HG02981 (cell line): ENCODE results near the gene FGGY.

Experiments used
- ATAC-seq: cut with Tn5 transposase; IDR thresholded peaks from one replicate; pipeline ENCODE4 v1.9.1; 2021; ENCODE audit warnings: mild to moderate bottlenecking, moderate library complexity; ENCODE audit not compliant: unreplicated experiment

FGGY gene

DNA sequence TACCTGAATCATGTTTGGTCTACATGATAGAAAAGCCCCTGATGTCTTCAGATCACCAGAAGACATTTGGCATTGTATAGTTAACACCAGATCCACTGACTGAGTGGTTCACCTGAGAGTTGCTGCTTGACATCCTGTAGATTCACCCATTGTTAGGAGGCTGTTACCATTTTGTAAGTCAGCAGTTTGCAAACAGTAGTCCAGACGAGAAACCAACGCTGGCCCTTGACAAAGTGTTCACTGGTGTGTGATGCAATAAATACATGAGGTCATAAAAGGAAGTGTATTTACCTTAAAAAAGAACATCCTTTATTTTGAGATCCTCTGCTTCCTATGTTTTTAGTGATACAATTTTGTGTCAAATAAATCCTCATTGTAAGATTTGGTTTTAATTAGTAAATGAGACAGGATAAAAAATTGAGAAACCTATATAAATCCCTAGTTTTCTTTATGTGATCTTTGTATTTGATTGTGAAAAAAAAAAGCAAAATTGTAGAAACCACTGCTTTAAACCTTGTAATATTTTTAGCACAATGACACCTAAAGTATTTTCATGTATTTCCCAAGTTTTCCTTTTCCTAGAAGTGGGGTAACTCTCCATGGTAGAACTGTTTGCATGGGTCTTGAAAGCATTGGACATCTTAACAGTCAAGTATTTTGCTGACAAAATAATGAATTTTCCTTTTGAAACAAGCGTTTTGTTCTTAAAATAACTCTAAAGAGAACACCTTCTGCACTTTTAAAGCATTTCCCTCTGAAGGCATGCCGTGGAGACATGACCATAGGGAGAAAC is 204.3 kb downstream of the FGGY start:
- ATAC-seq, result no peak

- no peak for ATAC-seq
Measured at GRCh38 chr1:59502009-59502691, 205.3 kb downstream of the FGGY start.

- ATAC-seq, result no peak
Measured at GRCh38 chr1:59504276-59504675, 207.4 kb downstream of the FGGY start.

- ATAC-seq, result no peak
Measured at GRCh38 chr1:59505596-59506028, 208.7 kb downstream of the FGGY start.

- ATAC-seq, result peak; percentile 91
Measured at GRCh38 chr1:59506952-59507351, 210.1 kb downstream of the FGGY start.

DNA sequence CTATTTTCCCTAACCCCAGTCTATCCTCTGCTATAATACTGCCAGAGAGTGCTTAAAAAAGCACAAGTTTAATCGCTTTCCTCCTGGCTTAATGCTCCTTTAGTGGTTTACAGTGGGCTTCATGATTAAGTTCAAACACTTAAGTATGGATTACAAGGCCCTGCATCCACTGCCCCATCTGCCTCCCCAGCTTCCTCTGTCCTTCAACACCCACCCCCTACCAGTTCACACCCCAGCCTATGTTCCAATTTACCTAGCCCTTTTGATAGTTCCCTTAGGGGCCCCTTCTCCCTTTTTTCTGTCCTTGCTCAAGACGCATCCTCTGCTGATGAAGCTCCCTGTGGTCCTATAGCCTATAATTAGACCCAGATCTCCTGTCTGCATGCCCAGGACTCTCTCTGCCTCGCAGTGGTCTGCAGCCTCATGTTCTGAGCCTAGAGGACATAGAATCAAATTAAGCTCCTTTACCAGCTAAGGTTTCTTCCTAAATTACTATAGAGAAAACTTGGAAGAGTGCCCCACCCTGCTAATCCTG is 212.5 kb downstream of the FGGY start:
- ATAC-seq, result no peak

GRCh38 chr1:59510249-59510648 is 213.4 kb downstream of the FGGY start:
- ATAC-seq, result no peak

- no peak for ATAC-seq
Measured at GRCh38 chr1:59511476-59512465, 214.9 kb downstream of the FGGY start.

- no peak for ATAC-seq
Measured at GRCh38 chr1:59512702-59513101, 215.8 kb downstream of the FGGY start.

DNA sequence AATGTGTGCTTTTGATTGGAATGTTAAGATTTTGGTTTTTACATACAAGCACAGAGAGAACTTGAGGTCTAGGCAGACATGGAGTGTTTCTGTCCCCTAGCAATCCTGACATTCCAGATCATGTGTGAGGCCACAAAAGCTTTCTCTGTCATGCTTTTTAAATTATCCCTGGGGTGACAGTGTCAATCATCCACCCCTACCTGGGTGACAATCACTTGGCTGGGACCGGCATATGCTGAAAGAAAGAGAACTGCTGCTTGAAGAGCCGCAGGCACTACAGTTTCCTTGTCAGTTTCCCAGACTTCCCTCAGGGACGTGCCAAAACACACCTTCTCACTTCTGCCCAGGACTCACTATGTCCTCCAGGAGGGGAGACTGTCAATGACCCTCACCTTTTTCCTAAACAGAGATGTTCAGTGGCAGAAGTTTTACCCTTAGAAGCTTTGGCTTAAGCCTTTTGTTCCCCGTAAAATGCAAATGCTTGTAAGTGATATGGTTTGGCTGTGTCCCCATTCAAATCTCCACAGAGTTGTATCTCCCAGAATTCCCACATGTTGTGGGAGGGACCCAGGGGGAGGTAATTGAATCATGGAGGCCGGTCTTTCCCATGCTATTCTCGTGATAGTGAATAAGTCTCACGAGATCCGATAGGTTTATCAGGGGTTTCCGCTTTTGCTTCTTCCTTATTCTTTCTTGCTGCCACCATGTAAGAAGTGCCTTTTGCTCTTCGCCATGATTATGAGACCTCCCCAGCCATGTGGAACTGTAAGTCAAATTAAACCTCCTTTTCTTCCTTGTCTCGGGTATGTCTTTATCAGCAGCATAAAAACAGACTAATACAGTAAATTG is 217.4 kb downstream of the FGGY start:
- no peak for ATAC-seq

DNA sequence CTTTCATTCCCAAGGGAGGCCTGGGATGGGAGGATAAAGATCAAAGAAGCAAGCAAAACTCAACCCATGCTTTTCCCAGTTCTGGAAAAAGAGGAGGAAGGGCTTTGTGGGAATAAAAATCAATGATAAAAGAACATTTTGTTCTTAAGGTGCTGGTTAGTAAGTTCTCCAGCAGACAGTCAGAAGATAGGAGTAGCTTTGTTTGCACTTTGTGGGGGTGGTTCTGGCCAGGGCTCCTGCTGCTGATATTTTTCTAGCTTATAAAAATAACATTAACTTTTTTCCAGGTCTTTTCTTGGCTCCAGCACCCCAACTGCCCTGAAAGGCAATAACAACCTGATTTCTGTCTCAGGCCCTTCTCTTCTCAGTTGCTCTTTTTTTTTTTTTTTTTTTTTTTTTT is 220.0 kb downstream of the FGGY start:
- ATAC-seq, result no peak

DNA sequence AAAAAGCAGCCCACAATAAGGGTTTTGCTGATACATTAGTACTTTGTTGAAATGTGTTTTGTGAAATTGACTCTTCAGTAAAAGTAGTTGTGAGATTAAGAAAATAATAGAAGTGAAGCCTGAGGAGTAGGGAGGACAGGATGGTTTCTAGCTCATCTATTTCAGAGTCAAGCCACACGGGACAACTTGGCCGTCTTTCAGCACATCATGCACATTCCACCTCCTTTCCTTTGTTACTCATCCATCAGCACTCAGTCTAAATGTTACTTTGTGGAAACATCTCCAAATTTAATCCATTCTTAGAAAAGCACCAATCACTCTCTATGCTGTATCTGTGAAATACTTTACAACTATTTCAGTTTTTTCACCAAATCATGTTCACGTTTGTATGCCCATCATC is 223.3 kb downstream of the FGGY start:
- ATAC-seq, result no peak

DNA sequence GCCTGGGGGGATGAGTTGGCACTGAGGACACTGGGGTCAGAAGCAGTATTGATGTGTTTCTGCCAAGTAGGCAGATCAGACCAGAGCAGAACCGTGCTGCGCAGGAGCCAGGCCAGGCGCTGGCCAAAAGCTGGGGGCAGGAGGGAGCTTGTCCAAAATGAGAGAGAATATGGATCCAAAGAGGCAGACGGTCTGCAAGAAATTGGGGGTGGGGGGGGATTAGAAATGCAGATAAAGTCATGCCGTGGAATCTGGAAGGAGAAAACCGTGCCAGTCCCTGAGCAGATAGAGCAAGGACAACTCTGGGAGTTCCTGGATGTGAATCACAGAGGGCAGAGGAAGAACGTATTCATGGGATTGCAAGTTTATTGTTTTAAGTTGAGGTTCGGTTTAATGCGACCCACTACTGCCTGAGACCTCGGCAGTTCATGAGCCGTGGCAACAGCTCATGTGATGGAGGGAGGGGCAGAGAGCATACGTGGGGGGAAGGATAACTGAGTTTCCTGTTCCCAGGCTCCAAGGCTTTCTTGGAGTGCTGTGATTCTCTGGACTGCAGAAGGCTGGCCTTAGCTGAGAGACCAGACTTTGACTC is 224.0 kb downstream of the FGGY start:
- no peak for ATAC-seq

GRCh38 chr1:59521456-59521855 is 224.6 kb downstream of the FGGY start:
- no peak for ATAC-seq

GRCh38 chr1:59522925-59523505 is 226.1 kb downstream of the FGGY start:
- ATAC-seq, result no peak

DNA sequence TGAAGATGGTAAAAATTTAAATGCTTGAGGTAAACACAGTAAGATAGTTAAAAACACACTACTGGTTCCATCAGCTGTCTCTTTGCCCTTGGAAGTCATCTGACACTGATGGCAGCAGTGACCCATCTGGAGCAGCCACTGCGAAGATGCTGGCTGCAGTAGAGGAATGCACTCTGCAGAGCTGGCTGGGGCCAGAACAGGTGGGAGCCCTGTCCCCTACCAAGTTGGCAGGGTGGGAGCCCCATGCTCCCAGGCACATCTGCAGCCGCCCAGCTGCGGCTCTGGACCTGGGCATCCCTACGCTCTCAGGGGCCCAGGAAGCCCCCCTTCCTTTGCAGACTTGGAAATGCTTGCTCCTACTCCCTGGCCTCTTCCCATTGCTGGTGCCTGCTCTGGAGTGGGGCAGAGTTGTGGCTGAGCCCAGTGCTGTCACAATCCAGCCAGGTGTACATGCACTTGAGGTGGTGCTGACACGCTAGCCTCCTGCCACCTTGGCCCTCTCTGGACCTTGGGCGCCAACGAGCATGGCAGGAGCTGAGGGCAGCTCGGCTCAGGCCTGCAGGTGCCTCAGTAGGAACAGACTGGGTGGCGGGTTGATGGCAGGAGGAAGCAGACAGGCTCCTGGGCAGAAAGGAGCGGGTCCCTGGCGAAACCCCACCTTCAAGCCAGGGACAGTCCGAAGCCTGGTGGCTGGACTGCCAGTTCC is 227.0 kb downstream of the FGGY start:
- ATAC-seq, result no peak

DNA sequence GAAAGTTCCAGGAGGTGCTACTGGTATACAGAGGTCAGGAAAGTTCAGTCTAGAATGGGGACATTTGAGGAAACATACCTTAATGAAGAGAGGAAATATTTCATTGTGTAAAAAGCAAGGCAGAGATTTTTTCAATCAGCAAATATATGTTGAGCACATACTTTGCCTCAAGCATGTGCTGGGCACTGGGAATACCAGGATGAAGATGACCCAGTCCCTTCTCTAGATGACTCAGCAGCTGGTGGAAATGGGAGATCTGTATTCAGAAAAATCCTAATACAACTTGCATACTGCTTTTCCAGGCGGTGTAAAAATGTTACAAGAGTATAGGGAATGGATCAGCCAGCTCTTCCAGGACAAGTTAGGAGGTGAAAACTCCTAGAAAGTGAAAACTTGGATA is 229.3 kb downstream of the FGGY start:
- no peak for ATAC-seq

GRCh38 chr1:59528471-59528870 is 231.6 kb downstream of the FGGY start:
- no peak for ATAC-seq

DNA sequence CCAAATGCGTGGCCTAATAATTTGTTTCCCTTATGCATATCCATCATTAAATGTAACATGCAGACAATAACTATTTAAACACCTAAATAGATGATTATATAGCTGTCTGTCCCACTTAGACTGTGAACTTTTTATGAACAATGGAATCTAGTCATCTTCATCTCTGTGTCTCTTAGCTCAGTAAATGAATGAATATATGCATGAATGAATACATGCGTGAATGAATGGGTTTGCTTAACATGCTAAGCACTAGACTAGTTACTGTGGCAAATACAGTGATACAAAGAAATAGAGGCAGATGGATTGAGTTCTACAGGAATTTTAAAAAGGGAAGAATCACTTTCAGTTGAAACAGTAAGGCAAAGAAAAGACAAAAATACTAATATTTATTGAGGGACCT is 232.0 kb downstream of the FGGY start:
- no peak for ATAC-seq
